Fibroblast of mammary gland (primary cell): ENCODE data around the gene TIRAP.
A peak's percentile ranks its signal among the peaks of the same experiment; 100 is the strongest.

Experiments used
- DNase-seq: peaks from one replicate; pipeline ENCODE4 v3.0.0-alpha.2; 2010; ENCODE audit warnings: low read depth
- H3K4me3 ChIP-seq: 2 replicates; pipeline ENCODE4 v1.5.1; 2011; ENCODE audit warnings: low read depth, mild to moderate bottlenecking, low read length, moderate library complexity; ENCODE audit not compliant: control insufficient read depth
- CTCF ChIP-seq: conservative IDR thresholded peaks from 2 replicates; pipeline ENCODE4 v1.5.1; 2011; ENCODE audit warnings: low read depth, low read length, inconsistent platforms; ENCODE audit not compliant: control insufficient read depth, insufficient read depth

The TIRAP gene

GRCh38 chr11:126328444-126328843, 45.6 kb downstream of the TIRAP start:
- TF ChIP-seq CTCF = no peak
- DNase-seq = no peak

GRCh38 chr11:126328938-126329643, 46.2 kb downstream of the TIRAP start:
- TF ChIP-seq CTCF = no peak
- H3K4me3 ChIP-seq = no peak overlapping the region
- no peak for DNase-seq

More at GRCh38 chr11:126328444-126328843, 45.6 kb downstream of the TIRAP start:
- H3K4me3 ChIP-seq = no peak overlapping the region

- no peak overlapping the region for H3K4me3 ChIP-seq
- DNase-seq = peak; percentile 58
- no peak for TF ChIP-seq CTCF
These were observed 46.8 kb downstream of the TIRAP start for GRCh38 chr11:126329644-126330211.

- no peak for DNase-seq
- no peak for TF ChIP-seq CTCF
- H3K4me3 ChIP-seq = no peak overlapping the region
These were observed 48.4 kb downstream of the TIRAP start for GRCh38 chr11:126331286-126331685.

GRCh38 chr11:126332221-126332711, 49.4 kb downstream of the TIRAP start:
- DNase-seq = peak; percentile 97
- no peak for TF ChIP-seq CTCF
- H3K4me3 ChIP-seq = no peak overlapping the region

GRCh38 chr11:126333142-126333541, 50.2 kb downstream of the TIRAP start:
- no peak for DNase-seq
- no peak overlapping the region for H3K4me3 ChIP-seq
- no peak for TF ChIP-seq CTCF
